AG09319 (cell line): ENCODE measurements around the gene FBXL16.

ENCODE experiments used
- DNase-seq: peaks from one replicate; pipeline ENCODE4 v3.0.0-alpha.2; 2010; ENCODE audit warnings: low read depth; ENCODE audit errors: extremely low read depth
- CTCF ChIP-seq: IDR thresholded peaks from 2 replicates; pipeline ENCODE4 v1.5.1; 2011; ENCODE audit warnings: low read depth, mild to moderate bottlenecking, inconsistent platforms, low read length, moderate library complexity

The FBXL16 gene

GRCh38 chr16:643050-643368, 62.6 kb downstream of the FBXL16 start:
- no peak for TF ChIP-seq CTCF
- DNase-seq: no peak
